Kidney (tissue), 14 donors: ENCODE data around the gene GPSM1. TPM values are rescaled to one million over a fixed set of nuclear protein-coding genes. Genes with fewer than 3 reads are reported as not detected.

Experiments
- DNase-seq, 5 donors: peaks; one replicate each; pipeline ENCODE4 v3.0.0-alpha.2; 2013 to 2020
- FAIRE-seq: peaks from 2 replicates; lab custom pipeline; 2012; peaks lifted over from hg19 to GRCh38; lab: Jason Lieb, UNC
- H3K27ac ChIP-seq, 2 donors: one replicate each; pipeline ENCODE4 v1.7.0; 2013; ENCODE audit warnings: low read depth in 2 of 2, low read length in 2 of 2, inconsistent platforms in 1 of 2
- H3K27me3 ChIP-seq: one replicate; pipeline ENCODE4 v1.7.1; 2013; ENCODE audit warnings: low read length, inconsistent platforms; ENCODE audit not compliant: control insufficient read depth, insufficient read depth
- H3K36me3 ChIP-seq, 3 donors: one replicate each; pipeline versions ENCODE4 v1.7.0 to v1.7.1; 2013; ENCODE audit warnings: low read length in 3 of 3, control low read depth in 1 of 3, inconsistent platforms in 1 of 3; ENCODE audit not compliant: insufficient read depth in 3 of 3, control insufficient read depth in 2 of 3
- H3K4me1 ChIP-seq, 3 donors: one replicate each; pipeline versions ENCODE4 v1.7.0 to v1.7.1; 2013; ENCODE audit warnings: low read length in 3 of 3, inconsistent platforms in 1 of 3, low read depth in 1 of 3; ENCODE audit not compliant: control insufficient read depth in 2 of 3, insufficient read depth in 2 of 3
- H3K4me3 ChIP-seq, 3 donors: one replicate each; pipeline versions ENCODE4 v1.7.0 to v1.8.1; 2013; ENCODE audit warnings: low read length in 3 of 3, control low read depth in 1 of 3, inconsistent platforms in 1 of 3
- H3K9ac ChIP-seq, 3 donors: one replicate each; pipeline versions ENCODE4 v1.7.0 to v1.7.1; 2013; ENCODE audit warnings: low read length in 3 of 3, control low read depth in 1 of 3, inconsistent platforms in 1 of 3
- H3K9me3 ChIP-seq, 3 donors: one replicate each; pipeline versions ENCODE4 v1.7.0 to v1.7.1; 2013; ENCODE audit warnings: low read length in 3 of 3, control low read depth in 1 of 3, inconsistent platforms in 1 of 3; ENCODE audit not compliant: control insufficient read depth in 2 of 3, insufficient read depth in 1 of 3
- CTCF ChIP-seq: IDR thresholded peaks from 3 replicates; pipeline ENCODE4 v1.5.1; 2012; ENCODE audit warnings: mild to moderate bottlenecking, moderate library complexity, borderline replicate concordance; ENCODE audit not compliant: insufficient read depth; ENCODE audit errors: extremely low read depth
- intact Hi-C: fragments of 100-400 bp; cut with DNase I; formaldehyde crosslinking; loops from one replicate; pipeline ENCODE4 v1.11.1; 2022
- polyA plus RNA-seq: library from polyadenylated mRNA; stranded (reverse); fragments of 350-450 nt; fragmentation: Illumina TruSeq; extraction: RNeasy Lipid Tissue Mini Kit (QIAGEN cat#74804); gene quantifications from one replicate; pipeline ENCODE4 v1.2.3, GENCODE V29; 2014; ENCODE audit warnings: low read depth, low replicate concordance; ENCODE audit not compliant: insufficient read depth
- total RNA-seq: library from RNA; stranded (reverse); fragmentation: NEBNext Ultra II Directional; extraction: Animal tissue kit (Norgen Biotek cat#: 25700); gene quantifications from one replicate; pipeline ENCODE4 v1.2.1, GENCODE V29; 2021
- donor health status: control.
- donor health status: control.
- donor health status: control.
- donor health status: control.
- donor health status: control.
- donor health status: DM: yes; HTN: yes; CAD: no.
- donor health status: Normal renal cell carcinoma (clear cell type).

The GPSM1 gene
- total and polyA plus RNA-seq, 2 donors from 2014 or later, result 11.6 to 11.9 TPM

GRCh38 chr9:136361047-136361753, 33.9 kb downstream of the GPSM1 start:
- intact Hi-C loops, result no loop called here
- FAIRE-seq (no peak), DNase-seq (no peak)
- TF ChIP-seq CTCF, result no peak
- H3K9ac ChIP-seq, result no peak overlapping the region
- no peak overlapping the region for H3K27ac ChIP-seq
- peaks cover 0 to 10% (median 0%) of the 10 kb centered on the region in 3 donors for H3K4me1 ChIP-seq
- H3K36me3 ChIP-seq, result no peaks in the 10 kb centered on the region
- H3K9me3 ChIP-seq, result no peaks in the 10 kb centered on the region
- H3K4me3 ChIP-seq, result no peak overlapping the region
- no peaks in the 10 kb centered on the region for H3K27me3 ChIP-seq

GRCh38 chr9:136361754-136362449, 34.6 kb downstream of the GPSM1 start:
- H3K27ac ChIP-seq, result no peak overlapping the region
- H3K4me3 ChIP-seq, result no peak overlapping the region
- FAIRE-seq (no peak), DNase-seq (no peak)
- H3K9me3 ChIP-seq, result no peaks in the 10 kb centered on the region
- TF ChIP-seq CTCF, result no peak
- H3K36me3 ChIP-seq, result no peaks in the 10 kb centered on the region
- H3K9ac ChIP-seq, result no peak overlapping the region
- no peaks in the 10 kb centered on the region for H3K27me3 ChIP-seq
- peaks cover 0 to 10% (median 0%) of the 10 kb centered on the region in 3 donors for H3K4me1 ChIP-seq
- intact Hi-C loops, result no loop called here

- H3K4me1 ChIP-seq, result peaks cover 0 to 10% (median 0%) of the 10 kb centered on the region in 3 donors
- no peaks in the 10 kb centered on the region for H3K27me3 ChIP-seq
- no peaks in the 10 kb centered on the region for H3K9me3 ChIP-seq
- no peaks in the 10 kb centered on the region for H3K36me3 ChIP-seq
- DNase-seq (no peak), FAIRE-seq (no peak)
- no peak overlapping the region for H3K27ac ChIP-seq
- intact Hi-C loops, result no loop called here
- H3K9ac ChIP-seq, result no peak overlapping the region
- TF ChIP-seq CTCF, result no peak
- H3K4me3 ChIP-seq, result no peak overlapping the region
These were observed 35.1 kb downstream of the GPSM1 start for GRCh38 chr9:136362450-136362784.
